Chondrocyte (in vitro differentiated cells): ENCODE measurements around the gene TCP1. TPM values are rescaled to one million over a fixed set of nuclear protein-coding genes. Genes with fewer than 3 reads are reported as not detected.

Source experiments
- DNase-seq: peaks from one replicate; pipeline ENCODE4 v3.0.0; 2021; ENCODE audit warnings: mixed read lengths, low spot score
- H3K27ac Mint-ChIP-seq: one replicate; pipeline ENCODE4 v1.8.0; 2021; ENCODE audit warnings: mild to moderate bottlenecking, moderate library complexity, mixed read lengths; ENCODE audit not compliant: unreplicated experiment
- H3K27me3 Mint-ChIP-seq: 2 replicates; pipeline ENCODE4 v1.8.0; 2021; ENCODE audit warnings: low read depth, mixed read lengths
- H3K36me3 Mint-ChIP-seq: 2 replicates; pipeline ENCODE4 v1.8.0; 2021; ENCODE audit warnings: low read depth, mixed read lengths
- H3K4me1 Mint-ChIP-seq: 2 replicates; pipeline ENCODE4 v1.8.0; 2021; ENCODE audit warnings: low read depth, mild to moderate bottlenecking, mixed read lengths
- H3K4me3 Mint-ChIP-seq: one replicate; pipeline ENCODE4 v1.8.0; 2021; ENCODE audit warnings: mild to moderate bottlenecking, moderate library complexity, mixed read lengths; ENCODE audit not compliant: unreplicated experiment
- H3K9me3 Mint-ChIP-seq: 2 replicates; pipeline ENCODE4 v1.8.0; 2021; ENCODE audit warnings: low read depth, mixed read lengths
- CTCF ChIP-seq: fragments of 200-600 bp; sonication (generic); IDR thresholded peaks from 2 replicates; pipeline ENCODE4 v1.5.0; 2021; ENCODE audit warnings: antibody characterized with exemption, mild to moderate bottlenecking, moderate library complexity
- total RNA-seq: library from RNA; stranded (reverse); gene quantifications from 3 replicates; pipeline ENCODE4 v1.2.1, GENCODE V29; 2021

Gene TCP1
- total RNA-seq, 1 donor from 2014 or later: 175 TPM

GRCh38 chr6:159788276-159788675 lies 1.1 kb downstream of the TCP1 start:
- H3K4me3 Mint-ChIP-seq: peak overlapping the region; percentile 98
- no peak for DNase-seq
- peak overlapping the region; percentile 87 for H3K27ac Mint-ChIP-seq
- no peaks in the 10 kb centered on the region for H3K27me3 Mint-ChIP-seq
- H3K4me1 Mint-ChIP-seq: peaks cover 44% of the 10 kb centered on the region
- H3K9me3 Mint-ChIP-seq: no peaks in the 10 kb centered on the region
- no peak for TF ChIP-seq CTCF
- H3K36me3 Mint-ChIP-seq: peaks cover 26% of the 10 kb centered on the region

- peak overlapping the region; percentile 6 for H3K27ac Mint-ChIP-seq
- H3K4me3 Mint-ChIP-seq: no peak overlapping the region
- H3K36me3 Mint-ChIP-seq: peaks cover 35% of the 10 kb centered on the region
- H3K9me3 Mint-ChIP-seq: no peaks in the 10 kb centered on the region
- no peaks in the 10 kb centered on the region for H3K27me3 Mint-ChIP-seq
- peaks cover 25% of the 10 kb centered on the region for H3K4me1 Mint-ChIP-seq
- DNase-seq: no peak
- TF ChIP-seq CTCF: no peak
These were observed 10.8 kb downstream of the TCP1 start for GRCh38 chr6:159778542-159779103.

DNA sequence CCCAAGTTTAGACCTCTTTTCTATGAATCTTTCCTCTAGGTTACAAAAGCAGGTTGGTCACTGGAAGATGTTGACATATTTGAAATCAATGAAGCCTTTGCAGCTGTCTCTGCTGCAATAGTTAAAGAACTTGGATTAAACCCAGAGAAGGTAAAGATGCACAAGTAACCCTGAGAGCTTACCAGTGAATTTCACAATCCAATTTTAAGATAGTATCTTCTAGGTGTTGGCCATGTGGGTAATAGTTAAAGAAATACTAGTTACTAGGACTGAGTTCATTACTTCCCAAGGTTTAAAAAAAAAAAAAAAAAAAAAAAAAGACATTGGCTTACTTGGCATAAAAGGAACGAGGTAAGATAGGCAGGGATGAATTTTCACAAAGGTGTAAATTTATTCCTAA lies 11.3 kb downstream of the TCP1 start:
- TF ChIP-seq CTCF: no peak
- H3K4me3 Mint-ChIP-seq: no peak overlapping the region
- DNase-seq: no peak
- H3K27me3 Mint-ChIP-seq: no peaks in the 10 kb centered on the region
- H3K27ac Mint-ChIP-seq: peak overlapping the region; percentile 6
- peaks cover 35% of the 10 kb centered on the region for H3K36me3 Mint-ChIP-seq
- no peaks in the 10 kb centered on the region for H3K9me3 Mint-ChIP-seq
- peaks cover 25% of the 10 kb centered on the region for H3K4me1 Mint-ChIP-seq

DNA sequence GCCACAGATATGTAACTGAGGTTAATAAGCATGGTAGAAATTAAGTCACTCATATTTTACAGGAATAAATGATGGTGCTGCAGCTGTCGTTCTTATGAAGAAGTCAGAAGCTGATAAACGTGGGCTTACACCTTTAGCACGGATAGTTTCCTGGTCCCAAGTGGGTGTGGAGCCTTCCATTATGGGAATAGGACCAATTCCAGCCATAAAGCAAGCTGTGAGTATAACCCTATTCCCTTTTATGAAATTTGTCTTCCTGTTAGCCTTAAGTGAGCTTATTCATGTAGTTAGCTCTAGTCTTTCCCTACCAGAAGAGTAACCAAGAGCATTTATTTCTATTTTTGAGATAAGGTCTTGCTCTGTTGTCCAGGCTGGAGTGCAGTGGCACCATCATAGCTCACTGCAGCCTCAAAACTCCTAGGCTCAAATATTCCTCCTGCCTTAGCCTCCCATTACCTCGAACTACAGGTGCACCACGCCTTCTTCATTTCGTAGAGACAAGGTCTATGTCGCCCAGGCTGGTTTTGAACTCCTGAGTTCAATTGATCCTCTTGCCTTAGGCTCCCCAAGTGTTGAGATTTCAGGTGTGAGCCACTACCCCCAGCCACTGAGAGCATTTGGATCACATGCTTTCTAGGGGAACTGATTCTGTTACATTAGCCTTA lies 12.0 kb downstream of the TCP1 start:
- no peak for TF ChIP-seq CTCF
- H3K9me3 Mint-ChIP-seq: no peaks in the 10 kb centered on the region
- no peaks in the 10 kb centered on the region for H3K27me3 Mint-ChIP-seq
- peaks cover 27% of the 10 kb centered on the region for H3K36me3 Mint-ChIP-seq
- no peak for DNase-seq
- H3K27ac Mint-ChIP-seq: peak overlapping the region; percentile 64
- no peak overlapping the region for H3K4me3 Mint-ChIP-seq
- H3K4me1 Mint-ChIP-seq: peaks cover 20% of the 10 kb centered on the region

DNA sequence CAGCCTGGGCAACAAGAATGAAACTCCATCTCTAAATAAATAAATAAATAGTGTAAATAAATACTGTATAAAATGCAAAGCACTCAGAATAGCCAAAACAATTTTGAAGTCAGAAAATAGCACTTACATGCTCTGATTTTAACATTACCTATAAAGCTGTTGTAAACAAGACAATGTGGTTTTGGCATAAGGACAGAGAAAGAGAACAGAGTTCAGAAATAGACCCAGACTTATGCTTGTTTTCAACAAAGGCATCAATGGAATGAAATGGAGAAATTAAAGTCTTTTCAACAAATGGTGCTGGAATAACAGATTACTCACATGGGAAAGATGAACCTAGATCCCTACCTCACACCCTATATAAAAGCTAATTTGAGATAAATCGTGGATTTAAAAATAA lies 17.2 kb downstream of the TCP1 start:
- no peaks in the 10 kb centered on the region for H3K4me1 Mint-ChIP-seq
- no peaks in the 10 kb centered on the region for H3K9me3 Mint-ChIP-seq
- H3K27me3 Mint-ChIP-seq: no peaks in the 10 kb centered on the region
- H3K27ac Mint-ChIP-seq: no peak overlapping the region
- no peak for DNase-seq
- H3K36me3 Mint-ChIP-seq: peaks cover 32% of the 10 kb centered on the region
- no peak overlapping the region for H3K4me3 Mint-ChIP-seq
- no peak for TF ChIP-seq CTCF
